Esophagus squamous epithelium (tissue), 4 donors: ENCODE data around the gene GDI2.

Source experiments
- CTCF ChIP-seq, 6 experiments: fragments of 450-650 bp in 4 of 6; fragments of 200-600 bp in 2 of 6; sonication (generic) in 2 of 6; IDR thresholded peaks; one replicate each; pipeline ENCODE4 v1.5.1; 2016 to 2019; ENCODE audit warnings: antibody characterized with exemption in 6 of 6, mild to moderate bottlenecking in 4 of 6, moderate library complexity in 4 of 6
- POLR2A ChIP-seq, 4 donors: fragments of 450-650 bp; IDR thresholded peaks; one replicate each; pipeline ENCODE4 v1.6.1; 2017; ENCODE audit warnings: antibody characterized with exemption in 4 of 4, mild to moderate bottlenecking in 4 of 4, moderate library complexity in 3 of 4

- TF ChIP-seq CTCF (IDR thresholded peaks at IDR 0.05): no peak
- TF ChIP-seq POLR2A (IDR thresholded peaks at IDR 0.05): no peak
Measured at GRCh38 chr10:5720182-5720581, 93.1 kb downstream of the GDI2 start.
